K562 (cell line): Measurements from ENCODE around the gene ANKZF1. TPM values are rescaled to one million over a fixed set of nuclear protein-coding genes. Genes with fewer than 3 reads are reported as not detected.

Experiments used
- ARID4B ChIP-seq: sonication (generic); formaldehyde crosslinking; IDR thresholded peaks from 2 replicates; pipeline ENCODE4 v1.8.0; 2022; ENCODE audit warnings: mild to moderate bottlenecking, missing genetic modification reagents
- ATF2 ChIP-seq: sonication (generic); formaldehyde crosslinking; IDR thresholded peaks from 2 replicates; pipeline ENCODE4 v1.8.1; 2022; ENCODE audit warnings: missing genetic modification reagents
- ATF3 ChIP-seq, 2 experiments: fragments of 450-650 bp in 1 of 2; sonication (generic) in 1 of 2; formaldehyde crosslinking in 1 of 2; IDR thresholded peaks in 1 of 2; conservative IDR thresholded peaks in 1 of 2; 2 replicates each; pipeline versions ENCODE4 v1.6.1 to v1.8.1; 2016 to 2023; ENCODE audit warnings: mild to moderate bottlenecking in 2 of 2, moderate library complexity in 2 of 2, inconsistent platforms in 1 of 2, missing genetic modification reagents in 1 of 2
- CBFA2T2 ChIP-seq: fragments of 450-650 bp; conservative IDR thresholded peaks from 2 replicates; pipeline ENCODE4 v1.6.1; 2017; ENCODE audit warnings: mild to moderate bottlenecking
- CBX2 ChIP-seq: fragments of 200-600 bp; sonication (generic); IDR thresholded peaks from one replicate; pipeline ENCODE4 v1.6.1; 2012; ENCODE audit warnings: mild to moderate bottlenecking, low read length, inconsistent platforms; ENCODE audit not compliant: insufficient read depth, poor library complexity, severe bottlenecking
- CHD1 ChIP-seq: fragments of 200-600 bp; sonication (generic); IDR thresholded peaks from one replicate; pipeline ENCODE4 v1.6.1; 2012; ENCODE audit warnings: mild to moderate bottlenecking, moderate library complexity, low read length, inconsistent platforms
- FOXA3 ChIP-seq, 2 experiments: fragments of 450-650 bp in 1 of 2; sonication (generic) in 1 of 2; formaldehyde crosslinking; IDR thresholded peaks in 1 of 2; conservative IDR thresholded peaks in 1 of 2; 2 replicates each; pipeline versions ENCODE4 v1.4.0 to v1.8.0; 2020 to 2022; ENCODE audit warnings: mild to moderate bottlenecking in 2 of 2, missing genetic modification reagents in 1 of 2
- HDAC1 ChIP-seq, 2 experiments: fragments of 450-650 bp; IDR thresholded peaks; 2 replicates each; pipeline ENCODE4 v1.6.1; 2016 to 2017; ENCODE audit warnings: inconsistent platforms in 1 of 2, mild to moderate bottlenecking in 1 of 2, moderate library complexity in 1 of 2
- HDAC6 ChIP-seq: IDR thresholded peaks from 2 replicates; pipeline ENCODE4 v1.6.1; 2012; ENCODE audit warnings: low read depth, mild to moderate bottlenecking, control low read depth, inconsistent platforms, low read length, moderate library complexity
- JUND ChIP-seq, 2 experiments: IDR thresholded peaks; 2 replicates in 1 of 2; 3 replicates in 1 of 2; pipeline ENCODE4 v1.6.1; 2011; ENCODE audit warnings: borderline replicate concordance in 2 of 2, low read depth in 2 of 2, low read length in 2 of 2, improper control_type of control experiment in 1 of 2, missing biosample characterization in 1 of 2, missing genetic modification characterization in 1 of 2, missing genetic modification reagents in 1 of 2
- NR2C2 ChIP-seq, 2 experiments: fragments of 200-800 bp in 1 of 2; sonication (Bioruptor generic) in 1 of 2; sonication (generic) in 1 of 2; formaldehyde crosslinking in 1 of 2; IDR thresholded peaks; 2 replicates each; pipeline versions ENCODE4 v1.6.1 to v1.8.0; 2016 to 2022; ENCODE audit warnings: mild to moderate bottlenecking in 1 of 2, missing compliant biosample characterization in 1 of 2, missing genetic modification characterization in 1 of 2, missing genetic modification reagents in 1 of 2
- POLR2AphosphoS2 ChIP-seq: IDR thresholded peaks from 2 replicates; pipeline ENCODE4 v1.6.1; 2012; ENCODE audit warnings: low read length, improper control_type of control experiment
- RBM22 ChIP-seq: fragments of 200-400 bp; formaldehyde crosslinking; IDR thresholded peaks from 2 replicates; pipeline ENCODE4 v1.6.1; 2018; ENCODE audit warnings: low read length, low read depth; ENCODE audit not compliant: poor library complexity, severe bottlenecking
- SNAPC5 ChIP-seq: fragments of 250-450 bp; sonication (Bioruptor Pico); IDR thresholded peaks from 2 replicates; pipeline ENCODE4 v1.8.0; 2021; ENCODE audit warnings: moderate library complexity, mild to moderate bottlenecking, inconsistent platforms
- STAT5A ChIP-seq: IDR thresholded peaks from 2 replicates; pipeline ENCODE4 v1.6.1; 2012; ENCODE audit warnings: low read length, inconsistent platforms, borderline replicate concordance
- ZFX ChIP-seq: sonication (generic); formaldehyde crosslinking; IDR thresholded peaks from 2 replicates; pipeline ENCODE4 v1.8.0; 2022; ENCODE audit warnings: mild to moderate bottlenecking, missing genetic modification reagents, moderate library complexity
- ZKSCAN1 ChIP-seq: fragments of 150-350 bp; IDR thresholded peaks from 2 replicates; pipeline ENCODE4 v1.6.1; 2016; ENCODE audit warnings: low read depth, low read length
- ZNF146 ChIP-seq: IDR thresholded peaks from one replicate; pipeline ENCODE4 v1.6.1; 2018; ENCODE audit warnings: missing compliant biosample characterization; ENCODE audit not compliant: unreplicated experiment
- ZNF184 ChIP-seq: sonication (generic); formaldehyde crosslinking; IDR thresholded peaks from 2 replicates; pipeline ENCODE4 v1.5.0; 2020; ENCODE audit warnings: missing genetic modification reagents
- ZNF778 ChIP-seq: fragments of 450-650 bp; formaldehyde crosslinking; IDR thresholded peaks from 2 replicates; pipeline ENCODE4 v1.4.0; 2020; ENCODE audit warnings: mild to moderate bottlenecking, moderate library complexity
- polyA plus RNA-seq, 8 experiments: library from polyadenylated mRNA; depleted of rRNA in 4 of 8; stranded (reverse) in 5 of 8; unstranded in 3 of 8; fragments of >200 nt; fragmentation: Nextera tagmentation in 2 of 8; fragmentation: Illumina TruSeq in 1 of 8; extraction: Ambion mirVana in 2 of 8; extraction: Trizol in 1 of 8; gene quantifications; 2 replicates each; pipeline versions ENCODE4 v1.2.1 to v1.2.3, GENCODE V29; 2011 to 2014; ENCODE audit warnings: inconsistent platforms in 1 of 8, missing spikeins in 1 of 8
- total RNA-seq, 7 experiments: library from RNA; depleted of rRNA in 6 of 7; stranded (reverse); fragments of >200 nt in 6 of 7; fragmentation: Illumina TruSeq in 2 of 7; extraction: Trizol in 2 of 7; gene quantifications; 2 replicates each; pipeline versions ENCODE4 v1.2.1 to v1.2.3, GENCODE V29; 2011 to 2021; ENCODE audit warnings: low replicate concordance in 1 of 7

ANKZF1 gene
- total and polyA plus RNA-seq, 9 of the 15 experiments (the other 6 are each of a cell fraction or from before 2014, with no cell fraction given) = 3.1 to 60.6 (median 31.0) TPM

- TF ChIP-seq ARID4B (CRISPR knock-in tag) = no peak
- no peak for TF ChIP-seq CHD1
- no peak for TF ChIP-seq NR2C2 (CRISPR knock-in tag; IDR thresholded peaks at IDR 0.05)
- no peak for TF ChIP-seq NR2C2 (tag; IDR thresholded peaks at IDR 0.05)
- TF ChIP-seq ATF2 (CRISPR knock-in tag) = no peak
- no peak for TF ChIP-seq ZKSCAN1
- TF ChIP-seq HDAC1 (IDR thresholded peaks at IDR 0.05) = peak in 1 of 2 experiments; percentile 44; a peak in 1 of 4 replicates
- TF ChIP-seq RBM22 = no peak
- TF ChIP-seq ZNF184 (CRISPR knock-in tag) = no peak
- no peak for TF ChIP-seq FOXA3 (CRISPR knock-in tag; conservative IDR thresholded peaks at IDR 0.05 in 1 of 2, IDR thresholded peaks at IDR 0.05 in 1 of 2)
- no peak for TF ChIP-seq HDAC6
- no peak for TF ChIP-seq CBFA2T2
- no peak for TF ChIP-seq POLR2AphosphoS2
- no peak for TF ChIP-seq STAT5A
- TF ChIP-seq ATF3 (IDR thresholded peaks at IDR 0.05) = peak; percentile 49
- TF ChIP-seq ATF3 (CRISPR knock-in tag; conservative IDR thresholded peaks at IDR 0.05) = no peak
- TF ChIP-seq CBX2 = no peak
- TF ChIP-seq SNAPC5 (CRISPR knock-in tag) = no peak
- TF ChIP-seq ZNF146 = no peak
- TF ChIP-seq ZNF778 (CRISPR knock-in tag) = no peak
- TF ChIP-seq ZFX = no peak
- no peak for TF ChIP-seq JUND (IDR thresholded peaks at IDR 0.05; ENCODE audit: borderline replicate concordance, low read depth, low read length)
- TF ChIP-seq JUND (tag; IDR thresholded peaks at IDR 0.05; ENCODE audit: borderline replicate concordance, low read depth, low read length) = peak; percentile 33; the same call in 1 of the 3 replicates
Observed at GRCh38 chr2:219254590-219255201, 25.1 kb downstream of the ANKZF1 start (continued).
